Astrocyte of the hippocampus (primary cell): ENCODE data around the gene NBR1.
"Not testable (repeated sequence)": the region's sequence is repeated elsewhere in the genome, so short reads cannot be mapped to it uniquely, and the experiment has no call there.

Experiments
- DNase-seq: peaks from one replicate; pipeline ENCODE4 v3.0.0; 2011; ENCODE audit warnings: low read depth, low spot score

Gene NBR1

DNA sequence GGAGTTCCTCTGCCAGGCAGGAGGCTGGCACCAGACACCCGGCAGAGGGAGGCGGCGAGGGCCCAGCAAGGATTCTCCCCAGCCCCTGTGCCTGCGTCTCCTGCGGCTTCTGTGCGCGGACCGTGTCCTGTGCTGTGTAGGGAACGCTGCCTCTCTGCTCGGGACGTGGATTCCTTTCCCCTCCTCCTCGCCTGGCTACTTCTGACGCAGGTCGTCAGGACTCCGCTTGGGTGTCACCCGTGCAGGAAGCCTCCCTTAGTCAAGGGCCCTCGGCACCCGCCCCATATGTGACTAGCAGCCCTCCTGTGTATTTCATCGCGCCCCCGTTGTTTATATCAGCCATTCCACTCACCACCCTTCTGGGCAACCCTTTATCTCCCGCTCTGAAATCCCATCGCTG is 75.4 kb downstream of the NBR1 start:
- not testable (repeated sequence) for DNase-seq
